ENCODE measurements around the gene SPIRE1. TPM values are rescaled to one million over a fixed set of nuclear protein-coding genes. Genes with fewer than 3 reads are reported as not detected.
"Not testable (repeated sequence)": the region's sequence is repeated elsewhere in the genome, so short reads cannot be mapped to it uniquely, and the experiment has no call there.

The SPIRE1 gene
- total RNA-seq, 1 donor = 27.7 TPM

DNA sequence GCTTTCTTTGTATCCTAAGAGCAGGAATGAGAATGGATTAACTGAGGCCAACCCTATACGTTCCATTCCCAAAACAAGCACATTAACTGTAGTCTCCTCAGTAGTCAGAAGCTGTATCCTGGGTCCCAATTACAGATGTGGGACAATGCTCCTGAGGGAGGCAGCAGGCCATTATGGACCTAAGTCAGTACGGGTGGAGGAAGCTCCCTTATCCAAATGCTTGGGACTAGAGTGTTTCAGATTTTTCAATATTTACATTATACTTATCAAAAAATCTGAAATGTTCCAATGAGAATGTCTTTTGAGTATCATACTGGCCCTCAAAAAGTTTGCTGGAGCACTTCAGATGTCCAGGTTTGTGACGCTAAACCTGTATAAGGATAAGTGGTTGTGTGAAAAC lies 160.1 kb downstream of the SPIRE1 start:
- no peak overlapping the region for H3K4me3 ChIP-seq (ENCODE audit: low read depth, low read length)
- DNase-seq (ENCODE audit: low read depth) = no peak
- TF ChIP-seq, protein P1, sequence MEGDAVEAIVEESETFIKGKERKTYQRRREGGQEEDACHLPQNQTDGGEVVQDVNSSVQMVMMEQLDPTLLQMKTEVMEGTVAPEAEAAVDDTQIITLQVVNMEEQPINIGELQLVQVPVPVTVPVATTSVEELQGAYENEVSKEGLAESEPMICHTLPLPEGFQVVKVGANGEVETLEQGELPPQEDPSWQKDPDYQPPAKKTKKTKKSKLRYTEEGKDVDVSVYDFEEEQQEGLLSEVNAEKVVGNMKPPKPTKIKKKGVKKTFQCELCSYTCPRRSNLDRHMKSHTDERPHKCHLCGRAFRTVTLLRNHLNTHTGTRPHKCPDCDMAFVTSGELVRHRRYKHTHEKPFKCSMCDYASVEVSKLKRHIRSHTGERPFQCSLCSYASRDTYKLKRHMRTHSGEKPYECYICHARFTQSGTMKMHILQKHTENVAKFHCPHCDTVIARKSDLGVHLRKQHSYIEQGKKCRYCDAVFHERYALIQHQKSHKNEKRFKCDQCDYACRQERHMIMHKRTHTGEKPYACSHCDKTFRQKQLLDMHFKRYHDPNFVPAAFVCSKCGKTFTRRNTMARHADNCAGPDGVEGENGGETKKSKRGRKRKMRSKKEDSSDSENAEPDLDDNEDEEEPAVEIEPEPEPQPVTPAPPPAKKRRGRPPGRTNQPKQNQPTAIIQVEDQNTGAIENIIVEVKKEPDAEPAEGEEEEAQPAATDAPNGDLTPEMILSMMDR (IDR thresholded peaks at IDR 0.05; ENCODE audit: insufficient read depth, low read length) = no peak

- DNase-seq (ENCODE audit: low read depth) = no peak
- H3K4me3 ChIP-seq (ENCODE audit: low read depth, low read length) = no peak overlapping the region
- TF ChIP-seq, protein P1 (IDR thresholded peaks at IDR 0.05; ENCODE audit: insufficient read depth, low read length) = no peak
These were observed 160.6 kb downstream of the SPIRE1 start for GRCh38 chr18:12497296-12497695.

GRCh38 chr18:12492907-12493306 lies 165.0 kb downstream of the SPIRE1 start:
- TF ChIP-seq, protein P1 (IDR thresholded peaks at IDR 0.05; ENCODE audit: insufficient read depth, low read length) = no peak
- no peak overlapping the region for H3K4me3 ChIP-seq (ENCODE audit: low read depth, low read length)
- DNase-seq (ENCODE audit: low read depth) = no peak

DNA sequence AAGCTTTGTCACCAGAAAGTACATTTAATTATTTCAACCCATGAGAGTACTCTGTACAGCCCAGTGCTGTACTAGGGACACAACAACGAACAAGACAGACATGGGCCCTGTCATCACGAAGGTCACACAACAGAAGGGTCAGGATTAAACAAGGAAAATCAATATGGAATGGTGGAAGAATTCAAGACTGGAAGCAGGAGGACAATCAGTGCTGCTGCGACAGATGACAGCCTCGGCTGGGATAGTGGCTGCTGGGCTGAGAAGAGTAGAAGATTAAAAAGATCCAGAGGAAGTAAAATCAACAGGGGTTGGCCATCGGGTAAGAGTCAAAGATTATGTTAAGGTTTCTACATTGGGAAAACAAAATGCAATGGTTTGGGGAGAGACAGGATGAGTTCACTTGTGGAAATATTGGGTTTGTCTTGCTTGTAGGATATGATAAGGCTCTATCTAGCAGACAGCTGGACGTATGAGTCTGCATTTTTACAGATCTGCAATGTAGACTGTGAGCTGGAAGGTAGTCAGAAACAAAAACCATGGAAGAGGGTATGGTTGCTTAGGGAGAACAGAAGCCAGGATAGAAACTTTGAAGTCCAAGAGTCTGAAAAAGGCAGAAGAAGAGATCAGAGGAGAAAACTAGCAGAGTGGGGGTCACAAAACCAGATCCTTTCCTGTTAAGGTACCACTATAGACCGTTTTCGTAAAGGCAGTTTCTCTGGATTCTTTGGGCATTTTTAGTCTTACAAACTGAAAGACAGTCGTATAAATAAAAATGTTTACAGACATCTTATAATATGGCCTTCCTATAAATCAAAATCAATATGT lies 166.1 kb downstream of the SPIRE1 start:
- DNase-seq (ENCODE audit: low read depth) = no peak
- TF ChIP-seq, protein P1 (IDR thresholded peaks at IDR 0.05; ENCODE audit: insufficient read depth, low read length) = no peak
- H3K4me3 ChIP-seq (ENCODE audit: low read depth, low read length) = no peak overlapping the region

GRCh38 chr18:12485479-12486105 lies 172.3 kb downstream of the SPIRE1 start:
- no peak overlapping the region for H3K4me3 ChIP-seq (ENCODE audit: low read depth, low read length)
- TF ChIP-seq, protein P1 (IDR thresholded peaks at IDR 0.05; ENCODE audit: insufficient read depth, low read length) = no peak
- no peak for DNase-seq (ENCODE audit: low read depth)

DNA sequence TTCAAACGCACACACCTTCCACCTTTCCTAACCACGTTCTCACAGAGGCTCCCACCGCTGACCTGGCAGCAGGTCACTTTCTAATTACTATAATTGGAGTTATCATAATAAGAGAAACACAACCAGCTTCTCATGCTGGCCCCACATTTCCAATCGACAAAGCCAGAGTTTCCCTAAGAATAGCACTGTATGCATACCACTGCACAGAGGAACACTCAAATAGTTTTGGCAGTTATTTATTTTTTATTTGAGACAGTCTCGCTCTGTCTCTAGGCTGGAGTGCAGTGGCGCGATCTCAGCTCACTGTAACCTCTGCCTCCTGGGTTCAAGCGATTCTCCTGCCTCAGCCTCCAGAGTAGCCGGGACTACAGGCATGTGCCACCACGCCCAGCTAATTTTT lies 176.0 kb downstream of the SPIRE1 start:
- DNase-seq (ENCODE audit: low read depth); H3K4me3 ChIP-seq (ENCODE audit: low read depth, low read length): not testable (repeated sequence)

DNA sequence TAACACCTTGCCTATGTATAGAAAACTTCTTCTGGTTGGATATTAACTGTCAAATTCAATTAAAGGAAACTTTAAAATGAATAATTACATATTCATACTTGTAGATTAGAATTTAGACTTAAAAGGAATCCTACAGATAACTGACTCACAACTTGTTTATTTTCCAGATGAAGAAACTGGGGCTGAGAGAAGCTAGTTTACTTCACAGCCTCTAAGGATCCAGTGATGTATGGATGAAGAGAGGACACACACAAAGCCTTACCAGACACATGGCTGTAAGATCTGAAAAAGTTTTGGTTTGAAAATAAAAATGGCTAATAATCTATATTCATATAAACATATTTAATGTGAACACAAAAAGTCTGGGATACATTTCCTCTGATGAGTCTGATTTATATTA lies 177.9 kb downstream of the SPIRE1 start:
- TF ChIP-seq, protein P1 (IDR thresholded peaks at IDR 0.05; ENCODE audit: insufficient read depth, low read length) = no peak
- DNase-seq (ENCODE audit: low read depth) = no peak

More for the DNA sequence above, 177.9 kb downstream of the SPIRE1 start:
- no peak overlapping the region for H3K4me3 ChIP-seq (ENCODE audit: low read depth, low read length)
